GM12878 (cell line): ENCODE results near the gene NKAIN4. TPM values are rescaled to one million over a fixed set of nuclear protein-coding genes. Genes with fewer than 3 reads are reported as not detected.

Experiments used
- ATAC-seq: fragments of 200-7000 bp; cut with Tn5 transposase; 3 replicates; pipeline ENCODE4 v1.9.1; 2020; ENCODE audit warnings: mild to moderate bottlenecking, moderate library complexity
- BruUV-seq: library from RNA; stranded (reverse); fragments of 400-500 nt; replicated peaks from 2 replicates; lab custom pipeline; 2021; lab: Mats Ljungman, UMichigan
- CTCF ChIA-PET: fragments of 300-600 bp; sonication (Branson Sonifier 250); formaldehyde crosslinking; extraction: SDS; loops from one replicate; lab custom pipeline; 2021; ENCODE audit warnings: inconsistent platforms; lab: Yijun Ruan, JAX
- POLR2A ChIA-PET: fragments of 350-600 bp; formaldehyde crosslinking; extraction: SDS; loops from one replicate; lab custom pipeline; 2021; ENCODE audit warnings: inconsistent platforms; lab: Charles Lee
- RAD21 ChIA-PET: fragments of 300-600 bp; sonication (Branson Sonifier 250); formaldehyde crosslinking; loops from one replicate; lab custom pipeline; 2023; ENCODE audit warnings: antibody characterized with exemption; ENCODE audit not compliant: unreplicated experiment; lab: Charles Lee
- SMC1A ChIA-PET: fragments of 300-600 bp; sonication (Branson Sonifier 250); formaldehyde crosslinking; loops from one replicate; lab custom pipeline; 2023; ENCODE audit not compliant: unreplicated experiment, uncharacterized antibody; lab: Charles Lee
- DNase-seq: peaks from one replicate; pipeline ENCODE4 v3.0.0-alpha.2; 2011; ENCODE audit warnings: low read depth, low spot score
- FAIRE-seq: peaks from 3 replicates; lab custom pipeline; 2011; peaks lifted over from hg19 to GRCh38; lab: Jason Lieb, UNC
- H2AFZ ChIP-seq: 2 replicates; pipeline ENCODE4 v1.6.0; 2011; ENCODE audit warnings: low read depth, low read length, control low read depth; ENCODE audit not compliant: control insufficient read depth
- H3K27ac ChIP-seq: 2 replicates; pipeline ENCODE4 v1.5.1; 2011; ENCODE audit warnings: control low read depth; ENCODE audit not compliant: control insufficient read depth, insufficient read depth
- H3K27me3 ChIP-seq, 2 experiments: replicated peaks in 1 of 2; 2 replicates each; pipeline versions ENCODE4 v1.6.0 to v1.6.1; 2011; ENCODE audit warnings: low read length in 1 of 2; ENCODE audit not compliant: control insufficient read depth in 2 of 2, insufficient read depth in 2 of 2
- H3K36me3 ChIP-seq, 2 experiments: 2 replicates each; pipeline ENCODE4 v1.5.1; 2011; ENCODE audit warnings: low read length in 1 of 2; ENCODE audit not compliant: control insufficient read depth in 2 of 2, insufficient read depth in 2 of 2
- H3K4me1 ChIP-seq: 2 replicates; pipeline ENCODE4 v1.6.1; 2011; ENCODE audit warnings: mild to moderate bottlenecking, low read length, moderate library complexity, mixed read lengths; ENCODE audit not compliant: control insufficient read depth, insufficient read depth
- H3K4me2 ChIP-seq: 2 replicates; pipeline ENCODE4 v1.6.0; 2011; ENCODE audit warnings: control low read depth; ENCODE audit not compliant: control insufficient read depth, insufficient read depth
- H3K4me3 ChIP-seq: fragments of 200-600 bp; sonication (generic); 2 replicates; pipeline ENCODE4 v1.5.1; 2016
- H3K79me2 ChIP-seq: 2 replicates; pipeline ENCODE4 v1.6.0; 2011; ENCODE audit warnings: low read length; ENCODE audit not compliant: control insufficient read depth, insufficient read depth
- H3K9ac ChIP-seq: 2 replicates; pipeline ENCODE4 v1.8.0; 2011; ENCODE audit warnings: low read length, control low read depth, mixed read lengths; ENCODE audit not compliant: control insufficient read depth, insufficient read depth
- H3K9me3 ChIP-seq: replicated peaks from 3 replicates; pipeline ENCODE4 v1.5.1; 2011; ENCODE audit warnings: mild to moderate bottlenecking, low read length; ENCODE audit not compliant: control insufficient read depth, insufficient read depth
- H4K20me1 ChIP-seq: 2 replicates; pipeline ENCODE4 v1.6.0; 2011; ENCODE audit not compliant: control insufficient read depth, insufficient read depth
- ATF7 ChIP-seq: fragments of 450-650 bp; IDR thresholded peaks from 2 replicates; pipeline ENCODE4 v1.6.1; 2016; ENCODE audit warnings: low read depth, mild to moderate bottlenecking
- BCLAF1 ChIP-seq: fragments of 450-650 bp; IDR thresholded peaks from 2 replicates; pipeline ENCODE4 v1.6.1; 2017; ENCODE audit warnings: antibody characterized with exemption, mild to moderate bottlenecking, moderate library complexity
- BHLHE40 ChIP-seq, 2 experiments: fragments of 450-650 bp in 1 of 2; IDR thresholded peaks; 2 replicates each; pipeline ENCODE4 v1.6.1; 2011 to 2017; ENCODE audit warnings: low read depth in 2 of 2, borderline replicate concordance in 1 of 2, improper control_type of control experiment in 1 of 2, low read length in 1 of 2, mild to moderate bottlenecking in 1 of 2
- CBX5 ChIP-seq: sonication (generic); IDR thresholded peaks from 2 replicates; pipeline ENCODE4 v1.6.1; 2016; ENCODE audit warnings: low read depth, moderate library complexity, mild to moderate bottlenecking, inconsistent platforms
- CREB1 ChIP-seq: IDR thresholded peaks from 2 replicates; pipeline ENCODE4 v1.6.1; 2012; ENCODE audit warnings: low read depth, mild to moderate bottlenecking, inconsistent platforms
- HCFC1 ChIP-seq: fragments of 150-350 bp; IDR thresholded peaks from 2 replicates; pipeline ENCODE4 v1.6.1; 2014; ENCODE audit warnings: low read length
- HDAC2 ChIP-seq: fragments of 200-600 bp; sonication (generic); IDR thresholded peaks from 2 replicates; pipeline ENCODE4 v1.6.1; 2017
- KDM1A ChIP-seq: fragments of 200-600 bp; sonication (generic); IDR thresholded peaks from 2 replicates; pipeline ENCODE4 v1.6.1; 2016; ENCODE audit warnings: borderline replicate concordance
- MYB ChIP-seq: fragments of 150-350 bp; IDR thresholded peaks from 2 replicates; pipeline ENCODE4 v1.6.1; 2014; ENCODE audit warnings: mild to moderate bottlenecking, low read depth, low read length, borderline replicate concordance
- MYC ChIP-seq: IDR thresholded peaks from 2 replicates; pipeline ENCODE4 v1.6.1; 2011; ENCODE audit warnings: mild to moderate bottlenecking, low read length, moderate library complexity, inconsistent platforms; ENCODE audit not compliant: insufficient read depth, insufficient replicate concordance, insufficient read length, severe bottlenecking
- SKIL ChIP-seq: fragments of 450-650 bp; IDR thresholded peaks from 2 replicates; pipeline ENCODE4 v1.6.1; 2017; ENCODE audit warnings: mild to moderate bottlenecking, low read depth, inconsistent platforms; ENCODE audit not compliant: poor library complexity, severe bottlenecking
- TCF12 ChIP-seq: IDR thresholded peaks from 2 replicates; pipeline ENCODE4 v1.6.1; 2011; ENCODE audit warnings: low read depth, mild to moderate bottlenecking, low read length
- USF2 ChIP-seq: IDR thresholded peaks from 2 replicates; pipeline ENCODE4 v1.6.1; 2011; ENCODE audit warnings: low read depth, low read length, improper control_type of control experiment, borderline replicate concordance
- YBX1 ChIP-seq: fragments of 450-650 bp; IDR thresholded peaks from 2 replicates; pipeline ENCODE4 v1.6.1; 2016; ENCODE audit warnings: antibody characterized with exemption
- ZZZ3 ChIP-seq: IDR thresholded peaks from 2 replicates; pipeline ENCODE4 v1.6.1; 2011; ENCODE audit warnings: low read depth; ENCODE audit not compliant: control insufficient read depth, insufficient read length
- WGBS: methylation state at CpG from one replicate; pipeline ENCODE4 v1.1.6; 2016; ENCODE audit warnings: low lambda C conversion rate; ENCODE audit not compliant: insufficient replicate concordance, insufficient coverage; ENCODE audit errors: missing lambda C conversion rate; 5-methylcytosine and 5-hydroxymethylcytosine counted together
- in situ Hi-C: fragments of 300-500 bp; cut with MboI; formaldehyde crosslinking; loops from 9 replicates; pipeline ENCODE4 v1.14.3; 2018; ENCODE audit warnings: mixed read lengths
- intact Hi-C: fragments of 100-400 bp; cut with micrococcal nuclease; formaldehyde crosslinking; loops from one replicate; pipeline ENCODE4 v1.14.2; 2022; ENCODE audit not compliant: unreplicated experiment
- polyA plus RNA-seq, 11 experiments: library from polyadenylated mRNA; depleted of rRNA in 4 of 11; unstranded in 6 of 11; stranded (reverse) in 5 of 11; fragments of >200 nt; fragmentation: Nextera tagmentation in 4 of 11; fragmentation: Illumina TruSeq in 1 of 11; extraction: Ambion mirVana in 4 of 11; extraction: Trizol in 1 of 11; gene quantifications; 1 replicate in 1 of 11; 2 replicates in 10 of 11; pipeline versions ENCODE4 v1.2.1 to v1.2.3, GENCODE V29; 2011 to 2016; ENCODE audit warnings: inconsistent platforms in 2 of 11, missing spikeins in 2 of 11, low read depth in 1 of 11
- total RNA-seq, 4 experiments: library from RNA; depleted of rRNA in 3 of 4; stranded (reverse); fragments of >200 nt in 3 of 4; fragmentation: Illumina TruSeq in 1 of 4; extraction: Trizol in 1 of 4; gene quantifications; 2 replicates each; pipeline versions ENCODE4 v1.2.1 to v1.2.3, GENCODE V29; 2013 to 2021

NKAIN4 gene
- total and polyA plus RNA-seq, 10 of the 15 experiments (the other 5 are each of a cell fraction or from before 2014, with no cell fraction given) = 0.11 TPM; not detected in 9

GRCh38 chr20:63270606-63271325, 16.5 kb upstream of the NKAIN4 start (continued):
- no peak for TF ChIP-seq USF2

GRCh38 chr20:63269724-63270123, 15.5 kb upstream of the NKAIN4 start:
- Histone ChIP-seq H3K79me2 (peaks cover 21% of the 10 kb centered on the region), H2AFZ (no peak overlapping the region), H4K20me1 (no peaks in the 10 kb centered on the region), H3K27ac (no peak overlapping the region), H3K4me1 (peaks cover 3% of the 10 kb centered on the region), H3K4me2 (no peak overlapping the region), H3K9me3 (no peaks in the 10 kb centered on the region), H3K9ac (no peak overlapping the region), H3K4me3 (no peak overlapping the region), H3K36me3 (no peaks in the 10 kb centered on the region), H3K27me3 (no peaks in the 10 kb centered on the region)
- ATAC-seq = no peak
- ChIA-PET SMC1A (no interaction called here), CTCF (no interaction called here), RAD21 (no interaction called here), POLR2A (no interaction called here)
- no peak for DNase-seq
- in situ Hi-C loops (no loop called here), intact Hi-C loops (loop anchor here (5.0 kb wide), 1 partner anchor 47 kb away; no protein-coding TSS in a partner anchor)
- no TSS peak for BruUV-seq
- FAIRE-seq = no peak
- 62% methylated on average over 9 of the region's 9 CpGs for WGBS
- TF ChIP-seq BCLAF1 (no peak), TCF12 (no peak), MYB (no peak), CREB1 (no peak), SKIL (no peak), YBX1 (no peak), MYC (no peak), HDAC2 (no peak), ZZZ3 (no peak), CBX5 (no peak), ATF7 (no peak), KDM1A (no peak), BHLHE40 (IDR thresholded peaks at IDR 0.05; ENCODE audit: borderline replicate concordance in 1 of 2, low read depth in 2 of 2, low read length in 1 of 2) (no peak), HCFC1 (no peak)
